GM21423 (cell line): ENCODE measurements around the gene IFNA17.
"Not testable (repeated sequence)": the region's sequence is repeated elsewhere in the genome, so short reads cannot be mapped to it uniquely, and the experiment has no call there.

ENCODE experiments used
- ATAC-seq: cut with Tn5 transposase; IDR thresholded peaks from one replicate; pipeline ENCODE4 v1.9.1; 2021; ENCODE audit warnings: mild to moderate bottlenecking, moderate library complexity; ENCODE audit not compliant: unreplicated experiment

IFNA17 gene

GRCh38 chr9:21228122-21228521 is at the start of gene IFNA17:
Gene IFNA17, minus strand, starts transcription at chr9:21228222. Its CDS starts 49 bp downstream, at chr9:21228173.
- ATAC-seq: no peak

GRCh38 chr9:21268347-21268657 is 40.3 kb upstream of the IFNA17 start:
- no peak for ATAC-seq

GRCh38 chr9:21267485-21268346 is 39.7 kb upstream of the IFNA17 start:
- ATAC-seq: peak; percentile 46

- ATAC-seq: peak; percentile 45
Observed at GRCh38 chr9:21266733-21267484, 38.9 kb upstream of the IFNA17 start.

- peak; percentile 44 for ATAC-seq
Observed at GRCh38 chr9:21265421-21266189, 37.6 kb upstream of the IFNA17 start.

GRCh38 chr9:21255538-21256212 is 27.7 kb upstream of the IFNA17 start:
- peak; percentile 42 for ATAC-seq

- peak; percentile 63 for ATAC-seq
Observed at GRCh38 chr9:21252721-21253547, 24.9 kb upstream of the IFNA17 start.

- ATAC-seq: no peak
Observed at GRCh38 chr9:21251638-21252037, 23.6 kb upstream of the IFNA17 start.

- ATAC-seq: no peak
Observed at GRCh38 chr9:21251190-21251589, 23.2 kb upstream of the IFNA17 start.

- no peak for ATAC-seq
Observed at GRCh38 chr9:21244836-21245235, 16.8 kb upstream of the IFNA17 start.

- no peak for ATAC-seq
Observed at GRCh38 chr9:21239911-21240310, 11.9 kb upstream of the IFNA17 start, which contains the start of gene IFNA14. Gene IFNA14, minus strand, starts transcription at chr9:21240005. Its CDS starts 70 bp downstream, at chr9:21239935.

- ATAC-seq: not testable (repeated sequence)
Observed at GRCh38 chr9:21236360-21236714, 8.3 kb upstream of the IFNA17 start.

- ATAC-seq: peak; percentile 87
Observed at GRCh38 chr9:21235468-21236359, 7.7 kb upstream of the IFNA17 start.

- ATAC-seq: no peak
Observed at GRCh38 chr9:21234153-21234687, 6.2 kb upstream of the IFNA17 start.

- no peak for ATAC-seq
Observed at GRCh38 chr9:21233258-21233657, 5.2 kb upstream of the IFNA17 start.

- not testable (repeated sequence) for ATAC-seq
Observed at GRCh38 chr9:21217211-21217610, 10.8 kb downstream of the IFNA17 start, which contains the start of gene IFNA16. Gene IFNA16, minus strand, starts transcription at chr9:21217311. Its CDS starts 6 bp downstream, at chr9:21217305.

GRCh38 chr9:21213411-21214326 is 14.4 kb downstream of the IFNA17 start:
- ATAC-seq: peak; percentile 70
